ENCODE measurements around the gene ALK.

ALK gene

DNA sequence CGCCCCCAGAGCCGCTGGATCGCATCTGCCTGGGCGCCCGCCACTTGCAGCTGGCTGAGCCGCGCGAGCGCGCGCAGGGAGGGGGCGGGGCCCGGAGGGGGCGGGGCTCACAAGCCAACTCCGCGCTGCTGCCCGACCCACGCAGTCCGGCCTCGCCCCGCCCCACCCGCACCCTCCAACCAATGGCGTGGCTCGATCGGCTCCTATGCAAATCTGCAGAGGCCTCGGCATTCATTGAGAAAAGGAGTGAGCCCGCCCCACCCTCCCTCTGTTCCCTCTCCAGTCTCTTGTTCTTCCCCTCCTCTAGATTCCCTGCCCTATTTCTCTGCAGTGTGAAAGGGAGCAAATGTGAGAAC, at the start of gene ALK:
Gene ALK (minus strand): TSS at position 27 of the 356 bp plus-strand sequence. CDS start 927 bp downstream, outside the sequence.
- Histone ChIP-seq H3K27me3 (ENCODE audit: control insufficient read depth, insufficient read depth, low read length) (peaks cover 48% of the 10 kb centered on the region), H3K36me3 (ENCODE audit: control insufficient read depth, insufficient read depth, low read length) (no peaks in the 10 kb centered on the region), H3K4me3 (ENCODE audit: low read depth, low read length) (peak within 1 kb of the TSS; percentile 56), H3K4me1 (ENCODE audit: control insufficient read depth, insufficient read depth, low read length) (peaks cover 11% of the 10 kb centered on the region), H3K9me3 (ENCODE audit: control insufficient read depth, insufficient read depth, low read depth, low read length) (no peaks in the 10 kb centered on the region), H3K9ac (ENCODE audit: low read length) (no peak within 1 kb of the TSS), H3K27ac (ENCODE audit: low read depth, low read length) (no peak within 1 kb of the TSS)

DNA sequence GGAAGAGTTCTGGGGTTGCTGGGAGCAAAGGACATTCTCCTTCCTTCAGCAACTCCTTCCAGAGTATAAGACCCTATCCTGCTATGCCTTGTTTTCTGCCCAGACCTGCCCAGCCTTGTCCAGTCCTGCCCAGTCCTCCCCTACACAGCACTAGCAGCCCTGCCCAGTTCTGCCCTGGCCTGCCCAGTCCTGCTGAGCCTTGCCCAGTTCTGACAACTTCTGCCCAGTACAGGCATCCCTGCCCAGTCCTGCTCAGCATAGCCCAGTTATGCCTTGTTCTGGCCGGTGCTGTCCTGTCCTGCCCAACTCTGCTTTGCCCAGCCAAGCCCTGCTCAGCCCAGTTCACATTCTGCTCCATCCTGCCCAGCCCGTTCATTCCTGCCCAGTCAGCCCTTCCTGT, 44.9 kb upstream of the ALK start:
- Histone ChIP-seq H3K4me3 (ENCODE audit: low read depth, low read length) (no peak overlapping the region), H3K4me1 (ENCODE audit: control insufficient read depth, insufficient read depth, low read length) (peaks cover 7% of the 10 kb centered on the region), H3K27ac (ENCODE audit: low read depth, low read length) (no peak overlapping the region), H3K9me3 (ENCODE audit: control insufficient read depth, insufficient read depth, low read depth, low read length) (no peaks in the 10 kb centered on the region), H3K27me3 (ENCODE audit: control insufficient read depth, insufficient read depth, low read length) (0 out of 2 replicates have a peak, but pooled peaks cover 10% of the 10 kb centered on the region), H3K36me3 (ENCODE audit: control insufficient read depth, insufficient read depth, low read length) (no peaks in the 10 kb centered on the region), H3K9ac (ENCODE audit: low read length) (no peak overlapping the region)

DNA sequence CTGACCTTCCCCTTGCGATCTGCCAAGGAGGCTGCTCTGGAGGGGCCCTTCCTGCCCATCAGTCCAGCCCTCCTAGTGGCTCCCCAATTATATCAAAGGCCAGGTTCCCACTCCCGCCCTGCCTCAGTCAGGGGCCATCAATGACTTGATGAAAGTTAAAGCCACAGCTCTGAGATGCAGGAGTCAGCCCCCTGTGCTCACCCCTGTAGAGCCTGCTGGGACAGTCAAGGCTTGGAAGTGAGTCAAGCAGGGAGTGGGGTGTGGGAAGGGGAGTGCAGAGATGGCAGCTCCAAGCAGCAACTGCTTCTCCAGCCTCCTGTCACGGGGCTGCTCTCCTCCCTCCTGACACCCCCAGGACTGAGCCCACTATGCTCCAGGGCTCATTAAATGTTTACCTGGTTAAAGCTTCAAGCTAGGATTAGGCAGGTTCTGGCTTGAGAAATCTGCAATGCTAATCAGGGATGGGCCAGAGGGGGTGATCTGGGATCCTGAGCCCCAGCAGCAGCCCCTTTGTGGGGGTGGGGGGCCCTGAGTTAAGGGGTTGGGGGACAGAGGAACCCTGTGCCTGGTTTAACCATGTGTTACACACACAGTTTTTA, 42.7 kb upstream of the ALK start:
- H3K36me3 ChIP-seq (ENCODE audit: control insufficient read depth, insufficient read depth, low read length): no peaks in the 10 kb centered on the region
- no peak overlapping the region for H3K9ac ChIP-seq (ENCODE audit: low read length)
- H3K9me3 ChIP-seq (ENCODE audit: control insufficient read depth, insufficient read depth, low read depth, low read length): no peaks in the 10 kb centered on the region
- no peak overlapping the region for H3K27ac ChIP-seq (ENCODE audit: low read depth, low read length)
- H3K4me3 ChIP-seq (ENCODE audit: low read depth, low read length): no peak overlapping the region
- H3K27me3 ChIP-seq (ENCODE audit: control insufficient read depth, insufficient read depth, low read length): 0 out of 2 replicates have a peak, but pooled peaks cover 10% of the 10 kb centered on the region
- peaks cover 7% of the 10 kb centered on the region for H3K4me1 ChIP-seq (ENCODE audit: control insufficient read depth, insufficient read depth, low read length)

DNA sequence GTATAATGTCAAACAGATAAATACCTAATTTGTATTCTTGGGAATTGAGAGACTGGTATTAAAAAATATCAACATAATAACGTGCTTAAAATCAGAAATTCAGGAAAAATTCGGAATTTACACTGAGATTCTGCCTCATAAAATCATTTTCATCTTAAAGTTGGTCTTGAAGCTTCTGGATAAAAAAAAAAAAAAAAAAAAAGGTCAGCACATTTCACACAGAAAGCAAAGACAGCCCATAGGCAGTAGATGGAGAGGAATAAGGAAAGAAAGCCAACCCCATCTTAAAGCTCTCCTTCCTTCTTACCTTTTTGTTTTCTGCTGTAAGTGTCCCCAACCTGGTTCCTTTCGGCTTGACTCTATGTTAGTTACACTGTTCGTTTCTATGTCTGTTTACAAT, 41.5 kb upstream of the ALK start:
- Histone ChIP-seq H3K9ac (ENCODE audit: low read length) (no peak overlapping the region), H3K9me3 (ENCODE audit: control insufficient read depth, insufficient read depth, low read depth, low read length) (no peaks in the 10 kb centered on the region), H3K36me3 (ENCODE audit: control insufficient read depth, insufficient read depth, low read length) (no peaks in the 10 kb centered on the region), H3K27me3 (ENCODE audit: control insufficient read depth, insufficient read depth, low read length) (0 out of 2 replicates have a peak, but pooled peaks cover 10% of the 10 kb centered on the region), H3K27ac (ENCODE audit: low read depth, low read length) (no peak overlapping the region), H3K4me1 (ENCODE audit: control insufficient read depth, insufficient read depth, low read length) (peaks cover 7% of the 10 kb centered on the region), H3K4me3 (ENCODE audit: low read depth, low read length) (no peak overlapping the region)

DNA sequence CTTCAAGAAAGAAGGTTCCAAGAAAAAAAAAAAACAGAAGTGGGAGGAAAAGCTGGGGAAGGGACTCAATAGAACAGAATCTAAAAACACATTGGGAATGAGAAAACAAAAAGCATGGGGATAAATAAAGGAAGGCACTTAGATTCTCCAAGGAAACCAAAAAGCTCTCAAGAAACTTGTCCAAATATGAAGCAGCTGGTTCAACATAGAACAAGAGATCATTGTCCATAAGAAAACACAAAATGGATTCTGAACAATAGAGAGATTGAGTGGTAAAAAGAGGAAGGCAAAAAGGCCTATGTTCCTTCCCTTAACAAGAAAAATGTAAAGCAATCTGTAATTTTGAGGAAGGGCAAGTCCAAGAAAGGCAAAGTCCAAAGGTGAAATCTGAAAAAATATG, 32.9 kb upstream of the ALK start:
- no peaks in the 10 kb centered on the region for H3K27me3 ChIP-seq (ENCODE audit: control insufficient read depth, insufficient read depth, low read length)
- H3K4me3 ChIP-seq (ENCODE audit: low read depth, low read length): no peak overlapping the region
- H3K9ac ChIP-seq (ENCODE audit: low read length): no peak overlapping the region
- no peak overlapping the region for H3K27ac ChIP-seq (ENCODE audit: low read depth, low read length)
- no peaks in the 10 kb centered on the region for H3K36me3 ChIP-seq (ENCODE audit: control insufficient read depth, insufficient read depth, low read length)
- H3K4me1 ChIP-seq (ENCODE audit: control insufficient read depth, insufficient read depth, low read length): 0 out of 2 replicates have a peak, but pooled peaks cover 3% of the 10 kb centered on the region
- H3K9me3 ChIP-seq (ENCODE audit: control insufficient read depth, insufficient read depth, low read depth, low read length): no peaks in the 10 kb centered on the region

DNA sequence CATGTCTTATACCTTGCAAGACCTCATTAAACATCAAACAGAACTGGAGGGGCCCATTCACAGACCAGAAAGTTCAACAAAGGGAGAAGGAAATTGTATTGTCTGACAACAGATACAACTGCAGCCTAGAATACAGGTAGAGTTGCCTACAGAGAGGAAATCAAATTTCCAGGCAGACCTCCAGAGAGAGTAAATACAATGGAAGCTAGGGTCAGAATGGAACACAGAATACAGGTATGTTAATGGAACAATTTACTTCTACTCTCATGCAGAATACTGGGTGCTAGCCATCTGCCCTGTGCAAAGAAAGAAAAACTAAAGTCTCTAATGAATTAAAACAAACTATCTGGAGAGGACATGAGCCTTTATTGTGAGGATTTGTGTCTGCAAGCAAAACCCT, 31.6 kb upstream of the ALK start:
- no peak overlapping the region for H3K27ac ChIP-seq (ENCODE audit: low read depth, low read length)
- H3K4me3 ChIP-seq (ENCODE audit: low read depth, low read length): no peak overlapping the region
- H3K36me3 ChIP-seq (ENCODE audit: control insufficient read depth, insufficient read depth, low read length): no peaks in the 10 kb centered on the region
- 0 out of 2 replicates have a peak, but pooled peaks cover 3% of the 10 kb centered on the region for H3K4me1 ChIP-seq (ENCODE audit: control insufficient read depth, insufficient read depth, low read length)
- no peaks in the 10 kb centered on the region for H3K27me3 ChIP-seq (ENCODE audit: control insufficient read depth, insufficient read depth, low read length)
- H3K9me3 ChIP-seq (ENCODE audit: control insufficient read depth, insufficient read depth, low read depth, low read length): no peaks in the 10 kb centered on the region
- no peak overlapping the region for H3K9ac ChIP-seq (ENCODE audit: low read length)

DNA sequence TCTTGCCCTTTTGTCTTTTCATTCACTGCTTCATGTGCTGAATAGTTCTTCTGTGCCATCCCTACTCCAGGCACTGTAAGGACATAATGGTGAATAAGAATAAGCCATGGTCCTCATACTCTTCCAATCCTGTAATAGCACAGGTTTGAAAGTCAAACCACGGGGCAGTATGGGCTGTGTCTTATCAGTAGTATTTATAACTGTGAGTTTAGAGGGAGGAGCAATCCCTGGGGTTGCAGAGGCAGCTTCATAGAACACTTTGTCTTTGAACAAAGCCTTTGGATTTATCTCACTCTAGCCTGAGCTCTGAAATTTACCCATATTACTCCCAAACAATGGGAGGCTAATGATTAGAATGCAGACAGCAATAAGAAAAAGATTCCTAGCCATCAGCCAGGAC, 30.2 kb upstream of the ALK start:
- Histone ChIP-seq H3K27me3 (ENCODE audit: control insufficient read depth, insufficient read depth, low read length) (no peaks in the 10 kb centered on the region), H3K9me3 (ENCODE audit: control insufficient read depth, insufficient read depth, low read depth, low read length) (no peaks in the 10 kb centered on the region), H3K27ac (ENCODE audit: low read depth, low read length) (no peak overlapping the region), H3K4me1 (ENCODE audit: control insufficient read depth, insufficient read depth, low read length) (0 out of 2 replicates have a peak, but pooled peaks cover 3% of the 10 kb centered on the region), H3K36me3 (ENCODE audit: control insufficient read depth, insufficient read depth, low read length) (no peaks in the 10 kb centered on the region), H3K9ac (ENCODE audit: low read length) (no peak overlapping the region), H3K4me3 (ENCODE audit: low read depth, low read length) (no peak overlapping the region)

DNA sequence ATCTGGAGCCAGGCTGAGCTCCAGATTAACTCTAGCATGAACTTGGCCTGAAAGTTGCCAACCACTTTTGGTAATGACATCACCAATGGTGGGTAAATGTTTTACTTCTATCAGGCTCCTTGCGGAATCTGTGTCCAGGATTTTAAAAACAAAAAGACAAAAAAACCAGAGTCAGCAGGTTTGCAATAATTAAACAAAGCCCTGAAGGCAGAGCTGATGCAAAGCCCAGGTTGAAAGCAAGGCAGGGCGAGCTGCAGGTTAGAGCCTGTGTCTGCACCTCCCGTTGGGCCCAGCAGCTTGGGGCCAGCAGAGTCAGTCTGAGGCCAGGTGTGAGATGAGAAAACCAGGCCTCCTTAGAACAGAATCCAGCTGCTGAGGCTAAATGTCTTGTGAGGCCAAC, 29.1 kb upstream of the ALK start:
- H3K4me1 ChIP-seq (ENCODE audit: control insufficient read depth, insufficient read depth, low read length): 0 out of 2 replicates have a peak, but pooled peaks cover 3% of the 10 kb centered on the region
- no peak overlapping the region for H3K4me3 ChIP-seq (ENCODE audit: low read depth, low read length)
- no peaks in the 10 kb centered on the region for H3K9me3 ChIP-seq (ENCODE audit: control insufficient read depth, insufficient read depth, low read depth, low read length)
- H3K36me3 ChIP-seq (ENCODE audit: control insufficient read depth, insufficient read depth, low read length): no peaks in the 10 kb centered on the region
- no peak overlapping the region for H3K9ac ChIP-seq (ENCODE audit: low read length)
- H3K27me3 ChIP-seq (ENCODE audit: control insufficient read depth, insufficient read depth, low read length): no peaks in the 10 kb centered on the region
- H3K27ac ChIP-seq (ENCODE audit: low read depth, low read length): no peak overlapping the region

DNA sequence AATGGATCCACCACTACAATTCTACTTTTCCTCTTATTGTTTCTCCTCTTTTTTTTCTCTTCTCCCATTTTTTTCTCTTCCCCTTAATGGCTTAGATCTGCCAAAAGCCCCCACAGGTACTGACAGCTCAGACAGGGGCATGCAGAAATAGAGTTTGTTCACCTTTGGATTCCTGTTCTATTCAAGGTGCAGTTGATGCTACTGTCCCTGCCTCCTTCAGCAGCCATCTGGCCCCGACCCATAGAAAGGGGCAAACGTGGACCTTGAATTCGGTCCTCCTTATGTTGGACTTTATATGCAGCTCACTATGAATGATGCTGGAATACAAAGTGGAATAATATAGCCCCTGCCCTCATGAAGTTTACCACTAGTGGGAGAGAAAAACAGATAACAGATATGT, 27.7 kb upstream of the ALK start:
- Histone ChIP-seq H3K9me3 (ENCODE audit: control insufficient read depth, insufficient read depth, low read depth, low read length) (no peaks in the 10 kb centered on the region), H3K4me3 (ENCODE audit: low read depth, low read length) (no peak overlapping the region), H3K9ac (ENCODE audit: low read length) (no peak overlapping the region), H3K36me3 (ENCODE audit: control insufficient read depth, insufficient read depth, low read length) (no peaks in the 10 kb centered on the region), H3K4me1 (ENCODE audit: control insufficient read depth, insufficient read depth, low read length) (0 out of 2 replicates have a peak, but pooled peaks cover 3% of the 10 kb centered on the region), H3K27me3 (ENCODE audit: control insufficient read depth, insufficient read depth, low read length) (no peaks in the 10 kb centered on the region), H3K27ac (ENCODE audit: low read depth, low read length) (no peak overlapping the region)

DNA sequence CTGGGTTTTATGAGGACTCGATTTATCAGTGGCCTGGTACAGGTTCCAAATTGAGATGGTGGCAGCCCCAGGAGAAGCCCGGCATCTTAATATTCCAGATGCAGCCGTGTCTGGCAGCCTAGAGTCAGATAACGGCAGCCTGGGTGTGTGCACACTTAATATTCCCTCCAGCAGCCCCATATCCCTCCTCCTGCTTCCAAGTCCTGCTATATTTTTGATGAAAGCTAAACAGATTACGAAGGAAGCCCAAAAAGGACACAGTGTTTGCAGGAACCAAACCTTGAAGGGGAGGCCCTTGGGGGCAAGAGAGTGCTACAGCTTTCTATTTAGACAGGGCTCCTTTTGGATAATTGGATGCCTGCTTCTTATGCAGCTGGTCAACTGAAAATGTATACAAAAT, 25.1 kb upstream of the ALK start:
- H3K36me3 ChIP-seq (ENCODE audit: control insufficient read depth, insufficient read depth, low read length): no peaks in the 10 kb centered on the region

DNA sequence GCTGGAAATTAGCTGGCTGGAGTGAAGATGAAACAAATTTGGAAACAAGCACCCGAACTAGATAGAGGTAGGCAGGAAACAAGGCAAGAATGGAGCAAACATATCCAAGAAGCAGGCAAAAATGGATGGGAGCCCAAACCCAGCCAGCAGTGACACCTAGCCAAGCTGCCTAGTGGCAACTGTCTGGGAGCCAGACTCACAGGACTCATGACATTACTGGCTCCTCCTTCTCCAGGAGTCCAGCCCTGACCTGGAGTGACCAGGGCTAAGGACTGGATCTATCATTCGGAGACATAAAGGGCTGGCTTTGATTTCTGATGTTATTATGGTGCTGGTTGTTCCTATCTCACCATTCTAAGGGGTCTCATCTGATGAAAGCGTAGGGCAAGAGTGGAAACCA, 21.3 kb upstream of the ALK start:
- Histone ChIP-seq H3K27ac (ENCODE audit: low read depth, low read length) (no peak overlapping the region), H3K27me3 (ENCODE audit: control insufficient read depth, insufficient read depth, low read length) (no peaks in the 10 kb centered on the region), H3K9ac (ENCODE audit: low read length) (no peak overlapping the region), H3K4me1 (ENCODE audit: control insufficient read depth, insufficient read depth, low read length) (no peaks in the 10 kb centered on the region), H3K4me3 (ENCODE audit: low read depth, low read length) (no peak overlapping the region), H3K36me3 (ENCODE audit: control insufficient read depth, insufficient read depth, low read length) (no peaks in the 10 kb centered on the region), H3K9me3 (ENCODE audit: control insufficient read depth, insufficient read depth, low read depth, low read length) (no peaks in the 10 kb centered on the region)

More for the DNA sequence above, 25.1 kb upstream of the ALK start:
- H3K9ac ChIP-seq (ENCODE audit: low read length): no peak overlapping the region
- H3K27me3 ChIP-seq (ENCODE audit: control insufficient read depth, insufficient read depth, low read length): no peaks in the 10 kb centered on the region
- no peak overlapping the region for H3K27ac ChIP-seq (ENCODE audit: low read depth, low read length)
- H3K9me3 ChIP-seq (ENCODE audit: control insufficient read depth, insufficient read depth, low read depth, low read length): no peaks in the 10 kb centered on the region
- 0 out of 2 replicates have a peak, but pooled peaks cover 3% of the 10 kb centered on the region for H3K4me1 ChIP-seq (ENCODE audit: control insufficient read depth, insufficient read depth, low read length)
- no peak overlapping the region for H3K4me3 ChIP-seq (ENCODE audit: low read depth, low read length)

Data from HUES6 (cell line).